Neuron (in vitro differentiated cells): Measurements from ENCODE around the gene PIEZO1.

Experiments
- H2AFZ ChIP-seq: one replicate; pipeline ENCODE4 v1.6.1; 2013; ENCODE audit warnings: low read depth, mild to moderate bottlenecking, inconsistent platforms, low read length, moderate library complexity
- H3K27me3 ChIP-seq: one replicate; pipeline ENCODE4 v1.6.1; 2013; ENCODE audit warnings: low read length; ENCODE audit not compliant: insufficient read depth
- H3K36me3 ChIP-seq: one replicate; pipeline ENCODE4 v1.6.1; 2013; ENCODE audit warnings: low read length; ENCODE audit not compliant: insufficient read depth
- H3K4me1 ChIP-seq: one replicate; pipeline ENCODE4 v1.6.1; 2013; ENCODE audit warnings: low read length; ENCODE audit not compliant: insufficient read depth
- H3K4me3 ChIP-seq: 2 replicates; pipeline ENCODE4 v1.5.1; 2013; ENCODE audit warnings: mild to moderate bottlenecking, low read length, moderate library complexity
- H3K9me3 ChIP-seq: one replicate; pipeline ENCODE4 v1.6.1; 2013; ENCODE audit warnings: low read length

Gene PIEZO1

DNA sequence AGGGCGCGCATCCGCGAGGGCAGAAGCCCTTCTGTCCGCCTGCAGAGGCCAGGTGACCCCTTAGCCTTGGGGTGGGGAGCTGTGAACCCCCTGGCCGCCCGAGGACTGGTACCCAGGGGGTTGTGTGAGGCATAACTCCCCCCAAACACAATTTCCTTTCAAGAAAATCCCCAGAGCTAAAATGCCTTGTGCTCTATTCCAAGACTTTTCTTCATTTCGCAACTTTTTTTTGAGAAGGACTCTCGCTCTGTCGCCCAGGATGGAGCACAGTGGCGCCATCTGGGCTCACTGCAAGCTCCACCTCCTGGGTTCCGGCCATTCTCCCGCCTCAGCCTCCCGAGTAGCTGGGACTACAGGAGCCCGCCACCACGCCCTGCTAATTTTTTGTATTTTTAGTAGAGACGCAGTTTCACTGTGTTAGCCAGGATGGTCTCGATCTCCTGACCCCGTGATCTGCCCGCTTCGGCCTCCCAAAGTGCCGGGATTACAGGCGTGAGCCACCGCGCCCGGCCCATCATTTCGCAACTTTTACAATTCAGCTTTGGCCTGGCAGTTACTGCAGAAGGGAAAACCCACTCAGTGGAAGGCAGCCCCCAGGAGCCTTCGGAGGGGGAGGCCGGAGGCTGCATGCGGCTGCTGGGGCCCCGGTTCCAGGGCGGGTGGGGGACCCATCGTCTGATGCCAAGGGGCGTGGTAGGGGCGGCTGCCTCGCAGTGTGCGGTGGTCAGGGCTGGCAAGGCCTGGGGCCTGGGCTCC, 27.7 kb upstream of the PIEZO1 start:
- Histone ChIP-seq H3K9me3 (no peaks in the 10 kb centered on the region), H2AFZ (no peak overlapping the region), H3K4me3 (peak overlapping the region; percentile 77), H3K4me1 (peaks cover 15% of the 10 kb centered on the region), H3K27me3 (no peaks in the 10 kb centered on the region), H3K36me3 (peaks cover 23% of the 10 kb centered on the region)

DNA sequence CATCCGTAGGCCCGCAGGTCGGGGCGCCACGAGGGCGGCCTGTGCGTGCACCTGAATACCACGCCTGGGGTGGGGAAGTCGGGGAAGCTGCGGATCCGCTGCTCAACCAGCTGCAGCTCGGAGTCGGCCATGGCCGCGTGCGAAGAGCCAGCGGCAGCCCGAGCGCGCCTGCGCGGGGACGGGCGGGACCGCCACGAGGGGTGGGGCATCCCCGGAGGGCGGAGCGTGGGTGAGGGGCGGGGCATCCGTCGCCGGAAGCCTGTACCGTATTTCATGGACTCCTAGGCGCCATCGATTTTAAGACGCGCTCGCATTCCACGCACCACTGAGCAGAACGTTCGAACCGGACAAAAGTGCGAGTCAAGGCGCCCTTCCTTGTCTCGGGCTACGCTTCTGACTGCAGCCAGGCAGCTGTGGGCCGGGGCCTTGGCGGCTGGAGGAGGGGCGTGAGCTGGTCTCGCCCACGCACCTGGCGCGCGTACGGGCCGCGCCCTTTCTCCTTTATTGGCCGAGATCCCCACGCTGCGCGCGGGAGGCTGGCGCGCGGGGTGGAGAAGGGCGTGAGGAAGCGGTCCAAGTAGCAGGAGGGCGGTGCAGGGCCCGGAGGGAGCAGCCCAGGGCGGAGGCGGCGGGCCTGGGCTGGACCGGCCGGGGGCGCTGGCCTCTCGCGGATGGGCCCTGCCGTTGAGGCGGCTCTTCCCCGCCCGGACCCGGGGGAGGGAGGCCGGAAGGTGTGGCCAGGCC, 26.9 kb upstream of the PIEZO1 start, which contains the start of gene APRT:
TSS of gene APRT (minus strand) at position 160 of the 744 bp plus-strand sequence. CDS start at position 131, 29 bp downstream.
- H3K27me3 ChIP-seq = no peaks in the 10 kb centered on the region
- no peaks in the 10 kb centered on the region for H3K9me3 ChIP-seq
- peak within 1 kb of the TSS; percentile 77 for H3K4me3 ChIP-seq
- H3K4me1 ChIP-seq = peaks cover 15% of the 10 kb centered on the region
- H3K36me3 ChIP-seq = peaks cover 30% of the 10 kb centered on the region
- H2AFZ ChIP-seq = peak within 1 kb of the TSS; percentile 80

DNA sequence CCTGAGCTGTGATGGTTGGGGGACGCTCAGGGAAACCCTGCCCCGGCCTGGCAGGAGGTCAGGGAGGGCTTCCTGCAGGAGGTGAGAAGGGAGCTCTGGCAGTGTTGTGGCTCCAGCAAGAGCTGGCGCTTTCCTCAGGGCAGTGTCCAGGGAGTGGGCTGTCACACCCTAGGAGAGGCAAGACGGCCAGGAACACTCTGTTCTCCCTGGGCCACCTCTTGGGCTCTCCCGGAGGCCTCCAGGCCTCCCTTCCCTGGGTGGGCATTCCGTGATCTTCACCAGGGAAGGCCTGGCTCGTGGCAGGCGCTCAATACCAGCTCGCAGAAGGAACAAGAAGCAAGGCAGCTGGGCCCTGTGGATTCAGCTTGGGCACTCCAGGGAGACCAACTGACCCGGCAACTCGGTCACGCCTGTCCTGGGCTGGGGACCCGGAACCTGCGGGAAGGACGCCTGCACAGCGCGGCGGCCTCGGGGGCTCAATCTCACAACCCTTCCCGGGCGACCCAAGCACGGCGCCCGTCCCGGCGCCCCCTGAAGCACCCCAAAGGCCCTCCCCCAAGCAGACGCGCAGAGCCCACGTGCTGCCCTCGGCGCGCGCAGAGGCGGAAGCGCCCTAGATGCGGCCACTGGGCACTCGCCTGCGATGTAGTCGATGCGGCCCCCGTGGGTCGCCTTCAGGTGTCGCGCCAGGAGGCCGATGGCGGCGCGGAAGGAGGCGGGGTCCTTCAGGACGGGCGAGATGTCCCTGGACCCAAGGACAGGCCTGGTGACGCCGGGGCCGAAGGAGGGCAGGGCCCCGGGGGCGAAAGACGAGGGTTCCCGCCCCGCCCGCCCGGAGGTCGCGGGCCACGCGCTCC, 26.1 kb upstream of the PIEZO1 start:
- Histone ChIP-seq H3K4me3 (peak overlapping the region; percentile 77), H3K9me3 (no peaks in the 10 kb centered on the region), H3K4me1 (peaks cover 15% of the 10 kb centered on the region), H3K27me3 (no peaks in the 10 kb centered on the region), H2AFZ (no peak overlapping the region), H3K36me3 (peaks cover 38% of the 10 kb centered on the region)

- H3K36me3 ChIP-seq = peaks cover 45% of the 10 kb centered on the region
- no peaks in the 10 kb centered on the region for H3K27me3 ChIP-seq
- H3K4me3 ChIP-seq = peak overlapping the region; percentile 77
- H2AFZ ChIP-seq = no peak overlapping the region
- H3K4me1 ChIP-seq = peaks cover 17% of the 10 kb centered on the region
- no peaks in the 10 kb centered on the region for H3K9me3 ChIP-seq
These were observed 25.3 kb upstream of the PIEZO1 start for GRCh38 chr16:88810166-88810911.

DNA sequence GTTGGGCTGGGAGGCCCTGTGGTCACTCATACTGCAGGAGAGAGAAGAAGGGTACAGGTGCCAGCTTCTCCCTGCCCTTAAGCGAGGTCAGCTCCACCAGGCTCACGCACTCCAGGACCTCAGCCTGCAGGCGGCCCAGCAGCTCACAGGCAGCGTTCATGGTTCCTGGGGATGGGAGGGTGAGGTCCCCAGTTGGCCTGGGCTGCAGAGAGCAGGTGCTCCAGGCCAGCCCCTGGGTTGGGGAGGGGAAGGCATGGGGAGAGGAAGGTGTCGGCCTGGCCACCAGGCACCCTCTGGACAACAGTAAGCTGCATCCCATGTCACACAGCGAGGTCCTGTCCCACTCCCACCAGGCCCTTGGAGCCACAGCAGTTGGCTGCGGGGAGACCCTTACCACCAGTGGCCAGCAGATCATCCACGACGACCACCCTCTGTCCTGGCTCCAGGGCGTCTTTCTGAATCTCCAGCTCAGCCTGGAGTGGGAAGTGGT, 24.7 kb upstream of the PIEZO1 start:
- peaks cover 23% of the 10 kb centered on the region for H3K4me1 ChIP-seq
- no peak overlapping the region for H2AFZ ChIP-seq
- peaks cover 51% of the 10 kb centered on the region for H3K36me3 ChIP-seq
- no peaks in the 10 kb centered on the region for H3K27me3 ChIP-seq
- H3K4me3 ChIP-seq = no peak overlapping the region
- no peaks in the 10 kb centered on the region for H3K9me3 ChIP-seq

DNA sequence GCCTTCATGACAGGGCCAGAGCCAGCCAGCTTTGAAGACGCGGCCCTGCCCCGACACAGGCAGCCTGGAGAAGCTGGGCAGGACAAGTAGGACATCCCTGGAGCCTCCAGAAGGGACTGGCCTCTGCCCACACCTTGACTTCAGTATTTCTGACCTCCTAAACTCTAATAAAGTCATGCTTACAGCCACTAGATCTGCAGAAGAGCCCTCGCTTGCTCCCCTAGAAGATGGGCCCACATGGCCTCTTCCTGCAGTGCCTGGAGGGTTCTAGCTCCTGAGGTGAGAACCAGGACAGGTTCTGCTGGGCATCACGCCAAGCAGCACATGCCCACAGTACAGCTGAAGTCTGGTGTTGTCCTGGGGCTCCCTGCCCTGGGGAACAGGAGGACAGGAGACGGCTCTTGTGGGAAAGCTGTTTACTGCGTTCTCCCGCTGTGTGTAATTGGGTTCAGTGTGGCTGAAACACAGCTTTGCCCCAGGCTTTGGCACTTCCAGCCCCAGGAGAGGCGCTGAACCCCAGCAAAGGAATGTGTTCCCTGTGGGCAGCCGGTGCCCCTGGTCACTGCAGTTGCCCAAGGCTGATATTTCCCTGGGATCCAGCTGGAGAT, 24.2 kb upstream of the PIEZO1 start:
- Histone ChIP-seq H3K9me3 (no peaks in the 10 kb centered on the region), H3K36me3 (peaks cover 51% of the 10 kb centered on the region)

GRCh38 chr16:88807626-88808453, 22.8 kb upstream of the PIEZO1 start:
- Histone ChIP-seq H3K36me3 (peaks cover 51% of the 10 kb centered on the region), H3K4me1 (peaks cover 28% of the 10 kb centered on the region), H2AFZ (no peak overlapping the region), H3K27me3 (no peaks in the 10 kb centered on the region), H3K9me3 (no peaks in the 10 kb centered on the region), H3K4me3 (no peak overlapping the region)

More for the DNA sequence above, 24.2 kb upstream of the PIEZO1 start:
- H3K27me3 ChIP-seq = no peaks in the 10 kb centered on the region
- H3K4me1 ChIP-seq = peaks cover 27% of the 10 kb centered on the region
- H3K4me3 ChIP-seq = no peak overlapping the region
- no peak overlapping the region for H2AFZ ChIP-seq

- Histone ChIP-seq H2AFZ (no peak overlapping the region), H3K27me3 (no peaks in the 10 kb centered on the region), H3K4me3 (no peak overlapping the region), H3K4me1 (peaks cover 28% of the 10 kb centered on the region), H3K9me3 (no peaks in the 10 kb centered on the region), H3K36me3 (peaks cover 51% of the 10 kb centered on the region)
These were observed 22.2 kb upstream of the PIEZO1 start for GRCh38 chr16:88807142-88807625.

- Histone ChIP-seq H3K36me3 (peaks cover 51% of the 10 kb centered on the region), H3K4me1 (peaks cover 28% of the 10 kb centered on the region), H3K4me3 (no peak overlapping the region), H2AFZ (no peak overlapping the region), H3K27me3 (no peaks in the 10 kb centered on the region), H3K9me3 (no peaks in the 10 kb centered on the region)
These were observed 21.6 kb upstream of the PIEZO1 start for GRCh38 chr16:88806491-88807111.

DNA sequence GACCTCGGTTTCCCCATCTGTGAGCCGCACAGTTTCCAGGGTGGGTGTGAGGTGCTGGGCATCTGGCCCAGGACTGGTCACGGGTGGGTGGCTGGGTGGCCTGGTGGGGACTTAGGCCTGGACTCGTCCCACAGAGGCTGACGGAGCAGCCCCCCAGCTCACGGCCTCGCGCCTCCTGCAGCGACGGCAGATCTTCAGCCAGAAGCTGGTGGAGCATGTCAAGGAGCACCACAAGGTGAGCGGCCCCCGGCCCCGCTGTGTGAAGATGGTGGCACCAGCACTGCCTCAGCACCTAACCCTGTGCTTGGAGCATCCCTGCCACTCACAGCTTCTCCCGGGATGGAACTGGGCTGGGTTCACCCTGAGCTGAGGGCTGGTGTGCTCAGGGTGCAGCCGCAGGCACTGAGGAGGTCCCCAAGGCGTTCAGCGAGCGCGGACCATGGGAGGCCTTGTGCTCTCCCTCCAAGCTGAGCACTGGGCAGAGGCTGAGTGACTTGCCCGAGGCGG, 20.9 kb upstream of the PIEZO1 start:
- Histone ChIP-seq H3K36me3 (peaks cover 51% of the 10 kb centered on the region), H3K27me3 (no peaks in the 10 kb centered on the region), H2AFZ (no peak overlapping the region), H3K4me3 (no peak overlapping the region), H3K4me1 (peaks cover 26% of the 10 kb centered on the region), H3K9me3 (no peaks in the 10 kb centered on the region)

DNA sequence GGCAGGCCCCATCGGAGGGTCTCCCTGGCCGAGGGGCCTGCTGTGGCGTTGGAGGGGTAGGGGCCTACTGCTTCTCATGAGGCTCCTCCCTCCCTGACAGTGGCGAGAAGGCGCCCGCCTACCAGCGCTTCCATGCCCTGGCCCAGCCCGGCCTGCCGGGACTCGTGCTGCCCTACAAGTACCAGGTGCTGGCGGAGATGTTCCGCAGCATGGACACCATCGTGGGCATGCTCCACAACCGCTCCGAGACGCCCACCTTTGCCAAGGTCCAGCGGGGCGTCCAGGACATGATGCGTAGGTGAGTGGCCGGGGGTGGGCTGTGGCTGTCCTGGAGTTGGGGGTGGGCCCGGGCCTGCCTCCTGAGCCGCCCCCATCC, 20.3 kb upstream of the PIEZO1 start:
- peak overlapping the region; percentile 77 for H3K4me3 ChIP-seq
- H3K27me3 ChIP-seq = no peaks in the 10 kb centered on the region
- peaks cover 20% of the 10 kb centered on the region for H3K4me1 ChIP-seq
- H3K36me3 ChIP-seq = peaks cover 51% of the 10 kb centered on the region
- no peak overlapping the region for H2AFZ ChIP-seq
- no peaks in the 10 kb centered on the region for H3K9me3 ChIP-seq
